HT-29 (cell line): Measurements from ENCODE around the gene COL12A1. TPM values are rescaled to one million over a fixed set of nuclear protein-coding genes. Genes with fewer than 3 reads are reported as not detected.
"Not testable (repeated sequence)": the region's sequence is repeated elsewhere in the genome, so short reads cannot be mapped to it uniquely, and the experiment has no call there.

Experiments
- DNase-seq: peaks from one replicate; pipeline ENCODE4 v3.0.0-alpha.2; 2015; ENCODE audit warnings: low spot score
- total RNA-seq: library from RNA; depleted of rRNA; stranded (reverse); fragments of >200 nt; shearing (Covaris generic); gene quantifications from 2 replicates; pipeline ENCODE4 v1.2.3, GENCODE V29; 2014

COL12A1 gene
- total RNA-seq, 1 experiment from 2014 or later = 0.05 TPM

GRCh38 chr6:75213112-75213511 is 7.3 kb upstream of the COL12A1 start:
- no peak for DNase-seq

DNA sequence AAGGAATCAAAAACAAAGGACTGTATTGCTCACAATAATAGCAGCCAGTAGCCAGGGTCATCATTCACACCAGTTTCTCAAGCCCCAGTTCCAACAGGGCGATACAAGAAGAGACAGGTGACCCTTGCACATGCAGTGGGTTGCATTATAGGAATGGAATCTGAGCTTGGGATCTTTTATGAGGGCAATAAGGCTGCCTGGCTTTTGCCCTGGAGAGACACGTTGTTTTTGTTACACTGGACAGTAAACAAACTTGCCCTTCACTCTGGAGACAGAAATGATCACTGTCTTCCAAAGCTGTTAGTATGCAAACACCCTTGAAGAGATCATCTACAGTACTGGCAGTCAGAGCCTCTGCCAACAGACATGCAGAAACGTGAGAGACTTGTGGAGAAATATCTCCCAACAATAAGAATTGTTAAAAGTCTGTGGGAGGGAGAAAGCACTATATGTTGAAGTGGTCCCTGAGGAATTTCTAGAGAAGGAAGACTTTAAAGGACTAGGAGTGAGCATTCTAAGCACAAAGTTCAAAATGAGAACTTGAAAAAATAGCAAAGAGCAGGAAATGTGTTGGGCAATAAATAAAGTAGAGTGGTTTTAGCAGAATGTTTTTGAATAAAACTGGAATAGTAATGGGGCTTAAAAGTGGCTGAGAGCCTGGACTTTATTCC is 6.2 kb upstream of the COL12A1 start:
- peak; percentile 20 for DNase-seq

DNA sequence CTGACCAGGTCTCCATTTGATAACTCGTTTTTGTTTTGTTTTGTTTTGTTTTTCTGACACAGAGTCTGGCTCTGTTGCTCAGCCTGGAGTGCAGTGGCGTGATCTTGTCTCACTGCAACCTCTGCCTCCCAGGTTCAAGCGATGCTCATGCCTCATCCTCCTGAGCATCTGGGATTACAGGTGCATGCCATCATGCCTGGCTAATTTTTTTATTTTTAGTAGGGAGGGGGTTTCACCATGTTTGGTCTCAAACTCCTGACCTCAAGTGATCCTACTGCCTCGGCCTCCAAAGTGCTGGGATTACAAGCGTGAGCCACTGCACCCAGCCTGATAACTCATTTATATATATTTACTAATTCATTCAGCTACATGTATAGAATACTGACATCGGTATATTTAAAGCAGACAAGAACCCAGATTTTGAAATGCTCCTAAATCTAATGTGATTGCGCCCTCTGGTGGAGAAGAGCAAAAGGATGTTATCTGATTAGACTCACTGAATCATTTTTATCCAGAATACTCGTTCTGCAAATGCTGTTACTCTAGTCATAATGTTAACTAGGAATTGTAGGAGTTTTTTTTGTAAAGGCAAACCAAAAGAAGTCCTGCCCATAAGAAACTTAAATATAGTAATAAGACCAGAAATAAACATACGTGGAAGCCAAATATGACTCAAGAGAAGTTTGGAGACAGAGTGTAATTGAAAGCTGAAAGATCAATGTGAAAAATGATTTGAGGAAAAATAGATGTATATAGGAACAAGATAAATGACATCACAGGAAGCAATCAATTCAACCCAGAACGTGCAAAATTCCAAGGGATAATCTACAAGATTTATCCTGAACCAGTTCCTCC is 5.3 kb upstream of the COL12A1 start:
- peak; percentile 78 for DNase-seq

- no peak for DNase-seq
Observed at GRCh38 chr6:75209184-75209723, 3.4 kb upstream of the COL12A1 start.

DNA sequence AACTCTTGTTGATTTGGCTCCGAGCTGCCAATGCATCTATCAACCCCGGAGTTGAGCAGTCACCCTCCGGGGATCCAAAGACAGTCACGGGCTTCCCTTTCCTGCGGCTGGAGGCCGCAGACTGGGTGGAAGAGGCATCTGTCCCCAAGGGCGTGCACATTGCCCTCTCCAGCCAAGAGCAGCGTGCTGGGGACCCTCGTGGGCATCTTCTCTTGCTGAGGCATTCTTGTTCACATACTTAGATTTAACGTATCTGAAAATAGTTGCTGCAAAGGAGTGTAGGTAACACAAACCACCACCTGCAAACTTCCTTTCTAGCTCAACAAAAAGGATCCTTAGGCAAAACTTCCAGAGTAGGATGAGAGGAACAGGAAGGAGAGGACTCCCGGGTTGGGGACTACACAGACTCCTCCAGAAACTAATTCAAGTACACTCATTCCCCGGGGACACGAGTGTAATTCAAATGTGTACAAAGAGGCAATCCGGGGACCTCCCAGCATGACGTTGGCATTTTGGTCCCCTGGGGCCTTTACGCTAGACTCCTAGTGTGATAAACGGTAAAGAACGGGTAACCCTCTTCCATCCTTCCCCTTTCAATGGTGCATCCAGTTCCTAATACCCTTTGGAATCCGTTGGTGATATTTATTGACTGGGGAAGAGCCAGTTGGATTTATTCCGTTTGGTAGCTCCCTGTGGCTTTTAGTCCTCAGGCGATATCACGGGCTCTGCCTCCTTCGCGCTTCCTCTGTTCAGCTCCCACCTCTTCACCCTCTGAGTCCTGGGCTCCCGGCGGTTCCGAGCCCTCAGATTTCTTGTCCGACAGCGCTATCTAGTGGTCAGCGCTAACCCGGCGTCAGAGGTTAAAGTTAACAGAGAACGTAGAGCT is 2.7 kb upstream of the COL12A1 start:
- peak; percentile 91 for DNase-seq

DNA sequence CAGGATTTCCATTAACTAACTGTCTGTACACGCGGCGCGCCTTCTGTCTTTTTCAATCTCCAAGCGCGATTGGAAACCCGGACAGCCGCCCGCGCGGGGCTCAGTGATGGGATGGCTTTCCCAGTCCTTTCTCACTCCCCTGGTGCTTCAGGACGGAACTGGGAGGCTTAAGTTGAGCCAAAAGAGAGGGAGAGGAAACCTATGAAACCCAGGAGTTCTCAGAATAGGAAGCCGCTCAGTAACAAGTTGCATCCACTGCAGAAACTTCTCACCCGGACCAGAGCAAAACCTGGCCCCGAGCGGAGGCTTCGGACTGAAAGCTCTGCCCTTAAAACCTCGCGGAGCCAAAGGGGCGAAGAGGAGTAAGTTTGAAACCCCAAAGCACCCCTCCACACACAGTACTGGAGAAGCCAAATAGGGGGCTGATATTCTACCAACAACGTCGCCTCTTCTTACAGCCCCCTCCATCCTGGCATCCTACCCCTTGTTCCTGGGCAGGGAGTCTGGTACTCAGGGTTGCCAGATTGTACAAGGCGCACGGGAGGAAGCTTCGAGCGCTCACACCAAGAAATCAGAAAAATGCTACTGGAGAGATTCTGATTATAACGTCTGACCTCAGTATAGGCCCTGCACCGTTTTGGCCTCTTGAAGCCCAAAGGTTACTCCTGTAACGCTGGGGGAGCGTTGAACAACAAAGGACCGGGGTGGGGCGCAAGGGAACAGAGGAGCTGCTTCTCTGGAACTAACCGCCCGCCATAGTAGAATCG is 906 bp upstream of the COL12A1 start:
- DNase-seq = no peak

DNA sequence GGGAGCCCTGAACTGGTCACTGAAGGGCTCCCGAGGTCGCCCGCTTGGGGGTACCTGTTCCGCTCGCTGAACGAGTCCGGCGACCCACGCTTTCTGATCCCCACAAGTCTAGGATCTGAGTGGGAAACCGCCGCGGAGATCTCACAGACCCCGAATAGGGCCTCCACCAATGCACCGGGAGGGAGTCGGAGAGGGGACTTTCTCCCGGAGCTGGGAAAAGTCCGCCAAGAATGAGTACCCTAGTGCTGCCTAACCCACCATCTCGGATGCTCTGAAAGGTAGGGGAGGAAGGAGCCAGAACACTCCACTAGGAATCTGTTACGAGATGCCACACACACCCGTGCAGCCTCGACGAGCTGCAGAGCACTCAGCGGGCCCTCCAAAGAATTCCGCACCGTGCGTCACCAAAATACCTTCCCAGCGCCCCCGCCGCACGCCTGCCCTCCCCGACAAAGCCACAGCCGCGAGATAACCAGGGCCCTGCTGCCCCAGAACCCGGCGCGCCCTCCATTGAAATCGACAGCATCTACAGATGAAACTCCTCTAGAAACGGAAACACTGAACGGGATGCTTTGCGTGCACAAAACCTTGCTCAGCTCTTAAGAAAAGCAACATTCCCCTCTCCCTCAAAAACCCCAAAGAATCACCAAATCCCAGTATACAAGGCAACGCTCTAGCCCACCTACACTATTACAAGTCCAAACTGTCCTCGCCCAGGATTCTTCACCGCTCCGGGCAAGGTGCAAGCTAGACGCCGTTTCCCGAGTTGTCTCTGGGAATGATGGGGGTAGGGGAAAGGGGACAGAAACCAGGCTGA is 686 bp downstream of the COL12A1 start:
- DNase-seq = no peak

GRCh38 chr6:75204217-75204958 is 1.5 kb downstream of the COL12A1 start:
- DNase-seq = peak; percentile 38

- DNase-seq = no peak
Observed at GRCh38 chr6:75203721-75204120, 2.1 kb downstream of the COL12A1 start.

DNA sequence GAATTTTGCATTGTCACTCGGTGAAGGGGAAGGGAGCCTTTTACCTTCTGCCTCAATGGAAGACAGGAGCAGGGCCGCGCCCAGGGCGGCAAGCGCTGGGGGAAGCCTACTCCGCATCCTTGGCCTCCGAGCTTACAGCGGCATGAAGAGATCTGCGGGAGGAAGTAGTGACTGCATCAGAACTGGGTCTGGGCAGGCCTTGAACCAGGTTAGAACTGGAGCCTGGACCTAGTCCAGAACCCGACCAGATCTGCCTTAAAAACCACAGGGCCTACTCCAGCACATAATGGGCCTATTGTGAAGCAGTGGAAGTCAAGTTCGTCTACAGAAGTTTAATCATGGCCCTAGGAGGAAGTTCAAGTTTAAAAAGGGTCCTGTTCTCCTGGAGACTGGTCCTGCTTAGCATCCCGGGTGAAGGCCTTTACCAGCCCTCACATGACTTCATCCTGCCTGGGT is 3.1 kb downstream of the COL12A1 start:
- no peak for DNase-seq

DNA sequence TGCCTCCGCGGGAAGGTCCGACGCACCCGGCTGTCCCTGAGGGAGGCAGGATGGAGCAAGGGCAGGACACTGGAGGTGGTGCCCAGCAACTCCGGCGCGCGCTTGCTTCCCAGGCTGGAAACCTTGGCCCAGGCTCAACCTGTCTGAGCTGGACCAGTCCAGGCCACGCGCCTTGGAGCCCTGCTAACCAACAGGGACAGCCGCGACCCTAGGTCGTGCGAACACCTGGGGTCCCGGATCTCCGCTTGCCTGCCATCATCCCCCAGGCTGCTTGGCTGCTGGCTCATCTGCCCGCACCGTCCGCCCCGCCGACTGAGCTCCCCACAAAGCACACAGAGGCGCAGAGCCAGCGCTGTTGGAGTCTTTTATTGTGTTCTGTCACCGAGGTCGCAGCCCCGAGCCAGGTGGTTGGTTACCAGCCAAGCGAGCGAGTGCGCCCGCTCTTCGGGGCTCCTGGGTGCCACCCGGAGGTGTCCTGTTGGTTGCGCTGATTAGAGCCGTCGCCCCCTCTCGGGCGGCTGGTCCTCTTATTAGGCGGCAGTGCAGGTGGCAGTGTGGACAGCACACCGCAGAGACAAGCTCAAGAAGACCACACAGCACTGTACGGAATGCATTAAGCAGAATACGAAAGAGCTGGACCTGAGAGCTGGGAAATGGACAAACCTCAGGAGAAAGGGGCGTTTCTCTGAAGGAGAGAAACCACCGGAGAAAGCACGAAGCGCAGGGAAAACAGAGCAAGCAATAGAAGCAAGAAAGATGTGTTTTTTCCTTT is 3.8 kb downstream of the COL12A1 start:
- no peak for DNase-seq

GRCh38 chr6:75201021-75201420 is 4.8 kb downstream of the COL12A1 start:
- no peak for DNase-seq

DNA sequence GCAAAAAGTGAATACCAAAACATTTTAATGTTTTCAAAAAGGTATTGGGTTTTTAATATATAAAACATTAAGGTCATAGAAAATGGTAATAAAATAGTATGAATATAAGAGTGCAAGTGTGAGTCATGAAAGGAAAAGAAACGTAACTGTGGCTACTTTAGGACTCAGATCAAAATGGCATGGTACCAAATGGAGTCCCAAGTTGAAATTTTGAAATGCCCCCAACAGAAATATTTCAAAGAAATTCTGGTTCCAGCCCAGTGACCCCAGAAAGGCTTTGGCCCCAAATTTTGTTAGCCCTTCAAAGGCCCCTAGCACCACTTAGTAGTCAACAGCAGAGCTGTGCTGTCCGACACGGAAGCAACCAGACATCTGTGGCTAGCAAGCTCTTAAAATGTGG is 6.0 kb downstream of the COL12A1 start:
- DNase-seq = no peak

DNA sequence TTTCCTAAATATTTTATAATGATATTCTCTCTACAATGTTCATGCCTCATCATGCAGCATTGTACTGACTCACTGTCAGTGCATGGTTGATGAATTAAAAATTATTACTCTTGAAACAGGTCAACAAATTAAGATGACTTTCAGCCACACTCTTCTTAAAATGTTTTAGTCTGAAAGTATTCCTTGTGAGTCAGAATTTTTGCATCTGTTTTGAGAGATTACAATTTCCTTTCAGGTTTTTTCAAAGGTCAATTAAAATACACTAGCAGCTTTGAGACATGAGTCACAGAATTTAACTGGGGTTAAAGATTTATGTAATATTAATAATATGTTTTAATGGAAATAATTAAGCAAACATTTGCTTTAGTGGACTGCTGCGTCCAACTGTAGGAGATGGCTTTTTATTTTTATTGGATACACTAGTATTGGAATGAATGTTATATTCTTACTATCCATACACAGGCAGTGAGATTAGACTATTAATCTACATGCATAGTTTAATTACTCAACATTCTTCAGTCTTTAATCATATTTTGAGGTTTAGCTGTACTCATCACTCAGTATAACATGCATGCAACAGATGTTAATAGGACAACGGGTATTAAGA is 9.7 kb downstream of the COL12A1 start:
- DNase-seq = peak; percentile 11

DNA sequence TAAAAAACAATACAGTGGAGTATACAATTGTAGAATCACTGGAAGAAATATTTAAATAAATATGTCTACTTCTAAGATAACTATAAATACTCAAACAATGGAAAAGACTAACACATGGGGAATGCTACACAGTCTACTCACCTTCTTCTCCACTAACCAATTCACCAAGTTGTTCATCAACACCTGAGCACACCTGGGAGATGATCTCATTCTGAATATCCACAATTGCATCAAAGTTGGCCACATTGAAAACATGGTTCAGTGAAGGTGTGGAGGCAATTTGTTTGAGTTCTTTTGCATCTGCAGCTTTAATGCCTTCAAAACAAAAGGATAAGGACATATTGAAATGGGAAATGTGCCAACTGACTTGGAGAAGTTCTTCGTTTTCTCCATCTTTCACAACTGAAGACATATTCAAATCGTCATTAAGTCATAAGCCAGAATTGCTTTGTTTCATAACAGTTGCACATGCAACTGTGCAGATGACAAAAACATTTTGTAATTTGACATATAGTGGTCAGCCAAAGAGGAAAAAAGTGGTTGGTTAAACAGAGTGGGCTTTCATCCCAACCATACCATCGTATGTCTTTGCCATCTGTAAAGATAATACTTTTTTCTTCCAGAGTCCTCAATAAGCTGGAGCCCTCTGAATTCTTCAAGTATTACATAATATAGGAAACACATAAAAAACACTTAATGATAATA is 17.5 kb downstream of the COL12A1 start:
- no peak for DNase-seq

GRCh38 chr6:75186581-75186980 is 19.3 kb downstream of the COL12A1 start:
- not testable (repeated sequence) for DNase-seq

GRCh38 chr6:75183099-75183541 is 22.7 kb downstream of the COL12A1 start:
- DNase-seq = no peak
